Medulla oblongata (tissue), 1 donor: ENCODE results near the gene LSM12.

ENCODE experiments used
- DNase-seq: peaks from one replicate; pipeline ENCODE4 v3.0.0-alpha.2; 2015; ENCODE audit errors: extremely low spot score

LSM12 gene

DNA sequence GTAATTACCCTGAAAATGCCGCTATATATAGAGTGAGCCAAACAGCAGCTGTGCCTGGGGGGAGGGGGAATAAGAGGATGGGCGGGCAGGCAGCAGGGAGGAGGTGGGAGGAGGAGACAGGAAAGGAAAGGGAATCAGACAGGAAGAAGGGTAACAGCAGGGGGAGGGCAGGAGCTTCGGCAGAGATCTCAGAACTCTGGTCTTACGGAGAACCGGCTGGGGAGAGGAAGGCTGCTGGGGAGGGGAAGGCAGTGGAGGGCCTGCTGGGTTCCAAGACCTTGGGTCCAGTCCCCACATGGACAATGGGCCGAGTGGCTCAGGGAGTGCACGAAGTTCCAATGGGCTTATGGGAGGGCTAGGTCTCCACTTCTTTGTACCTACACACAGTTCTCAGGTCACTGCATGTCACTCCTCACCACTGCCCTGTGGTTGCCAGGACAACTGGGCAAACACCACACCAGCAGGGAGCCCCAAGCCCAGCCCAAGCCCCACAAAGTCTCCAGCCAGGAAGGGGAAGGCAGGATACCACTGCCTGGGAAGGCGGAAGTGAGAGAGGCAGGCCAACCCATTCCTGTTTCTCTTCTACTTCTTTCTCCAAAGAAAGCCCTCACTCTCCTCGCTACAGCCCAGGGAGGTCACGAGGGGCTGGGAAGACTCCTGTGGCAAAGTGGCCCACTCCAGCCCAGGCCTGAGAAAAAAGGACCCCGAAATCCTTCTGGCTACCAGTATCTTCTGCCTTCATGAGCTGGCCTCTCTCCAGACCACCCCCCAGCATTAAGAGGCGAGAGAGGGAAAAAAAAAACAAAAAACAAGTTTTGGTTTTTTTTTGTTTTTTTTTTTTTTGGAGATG is 29.4 kb upstream of the LSM12 start:
- peak; percentile 67 for DNase-seq

DNA sequence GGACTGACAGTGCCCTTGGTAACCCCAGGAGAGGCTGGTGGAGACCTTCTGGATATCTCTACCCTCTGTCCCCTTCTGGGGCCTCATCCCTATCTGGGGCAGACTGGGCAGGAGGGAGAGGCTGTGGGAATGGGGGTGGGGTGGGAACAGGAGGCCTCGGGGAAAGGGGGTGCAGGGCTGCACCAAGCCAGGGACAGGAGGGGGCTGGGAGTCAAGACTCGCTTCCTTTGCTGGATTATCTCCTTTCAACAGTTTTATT is 28.8 kb upstream of the LSM12 start:
- no peak for DNase-seq

DNA sequence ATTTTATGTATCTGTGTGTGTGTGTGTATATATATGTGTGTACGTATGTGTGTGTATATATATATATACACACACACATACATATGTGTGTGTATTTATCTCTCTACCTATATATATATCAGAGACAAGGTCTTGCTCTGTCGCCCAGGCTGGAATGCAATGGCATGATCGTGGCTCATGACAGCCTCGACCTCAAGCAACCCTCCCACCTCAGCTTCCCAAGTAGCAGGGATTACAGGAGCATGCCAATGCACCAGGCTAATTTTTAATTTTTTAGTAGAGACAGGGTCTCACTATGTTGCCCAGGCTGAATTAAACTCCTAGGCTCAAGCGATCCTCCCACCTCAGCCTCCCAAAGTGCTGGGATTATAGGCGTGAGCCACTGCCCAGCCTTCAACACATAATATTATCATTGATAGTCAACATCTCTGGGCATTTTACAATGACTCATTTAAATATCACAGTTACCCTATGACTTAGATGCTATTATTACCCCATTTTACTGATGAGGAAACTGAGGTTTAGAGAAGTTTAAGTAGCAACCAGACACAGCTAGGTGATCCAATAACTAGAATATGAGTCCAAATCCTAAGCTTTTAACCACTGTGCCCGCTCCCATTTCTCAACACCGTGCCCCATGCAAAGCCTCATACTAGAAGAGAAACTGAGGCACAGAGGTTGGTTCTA is 28.4 kb upstream of the LSM12 start:
- no peak for DNase-seq

DNA sequence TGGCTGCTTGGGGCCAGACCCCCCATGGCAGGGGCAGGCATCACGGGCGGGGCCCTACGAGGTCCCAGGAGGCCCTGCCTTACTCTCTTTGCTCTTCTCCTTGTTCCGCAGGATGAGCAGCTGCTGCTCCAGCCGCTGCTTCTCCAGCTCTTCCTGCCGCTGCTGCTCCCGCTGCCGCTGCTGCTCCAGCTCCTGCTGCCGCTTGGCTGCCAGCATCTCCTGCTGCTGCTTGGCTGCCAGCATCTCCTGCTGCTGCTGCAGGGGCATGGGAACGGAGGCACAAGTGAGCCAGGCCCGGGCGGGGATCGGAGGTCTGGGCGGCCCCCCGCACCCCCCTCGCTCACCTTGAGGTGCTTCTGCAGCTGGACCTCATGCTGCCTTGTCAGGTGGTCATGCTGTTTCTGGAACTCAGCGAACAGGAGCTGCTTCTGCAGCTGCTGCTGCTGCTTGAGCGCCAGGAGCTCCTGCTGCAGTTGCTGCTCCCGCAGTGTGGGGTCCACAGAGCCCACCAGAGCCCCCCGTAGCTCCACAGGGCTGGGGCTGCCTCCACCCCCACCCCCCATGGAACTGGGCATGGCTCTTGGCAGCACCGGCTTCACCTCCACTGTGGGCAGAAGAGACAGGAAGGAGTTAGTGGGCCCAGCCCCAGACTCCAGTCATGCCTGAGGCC is 26.9 kb upstream of the LSM12 start:
- no peak for DNase-seq

DNA sequence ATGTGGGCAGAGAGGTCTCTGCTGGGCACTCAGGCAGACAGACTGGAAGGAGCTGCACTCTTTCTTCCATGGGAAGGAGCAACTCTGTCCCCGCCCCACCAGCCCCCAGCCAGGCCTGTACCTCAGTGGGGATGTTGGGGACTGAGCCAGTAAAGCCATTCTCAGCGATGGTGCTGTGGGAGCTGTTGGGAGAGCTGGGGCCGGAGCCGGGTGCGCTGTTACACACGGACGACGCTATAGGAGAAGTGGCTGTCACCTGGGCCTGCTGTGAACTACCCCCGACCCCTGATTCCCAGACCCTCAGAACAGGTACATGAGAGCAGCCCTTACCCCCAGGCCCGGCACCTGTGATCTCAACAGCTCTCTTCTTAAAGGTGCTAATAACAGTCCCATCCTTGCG is 25.6 kb upstream of the LSM12 start:
- DNase-seq, result no peak

DNA sequence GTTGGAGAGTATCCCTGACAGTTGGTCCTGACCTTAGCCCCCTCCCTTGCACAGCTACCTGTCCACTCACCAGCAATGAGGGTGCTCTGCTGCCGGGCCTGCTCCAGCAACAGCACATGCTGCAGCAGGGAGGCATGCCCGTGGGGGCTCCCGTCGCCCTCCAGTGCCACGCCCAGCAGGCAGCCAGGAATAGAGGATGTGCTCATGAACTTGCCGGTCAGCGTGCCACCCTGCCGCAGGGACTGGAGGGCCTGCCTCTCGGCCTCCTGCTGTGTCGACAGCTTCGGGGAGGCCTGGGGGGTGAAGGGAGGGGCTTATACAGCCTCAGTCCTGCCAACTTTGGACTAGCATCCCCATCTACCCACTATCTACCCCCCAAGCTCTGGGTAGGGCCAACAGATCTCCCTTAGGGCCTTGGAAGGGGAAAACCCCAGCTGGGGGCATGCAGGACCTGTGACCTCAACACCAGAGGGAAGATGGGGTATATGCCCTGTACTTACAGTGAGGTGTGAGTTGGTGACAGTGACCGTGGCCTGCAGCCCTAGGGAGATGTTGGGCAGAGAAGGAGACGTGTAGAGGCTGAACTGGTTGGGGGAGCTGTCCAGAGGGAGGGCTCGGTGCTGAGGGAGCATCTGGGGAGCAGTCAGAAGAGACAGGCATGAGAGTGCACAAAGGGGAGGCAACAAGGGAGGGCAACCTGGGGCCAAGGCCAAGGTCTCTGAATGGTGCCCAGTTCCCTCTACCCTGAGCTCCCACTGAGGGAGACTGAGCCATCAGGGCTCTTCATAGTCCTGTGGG is 24.9 kb upstream of the LSM12 start:
- no peak for DNase-seq

DNA sequence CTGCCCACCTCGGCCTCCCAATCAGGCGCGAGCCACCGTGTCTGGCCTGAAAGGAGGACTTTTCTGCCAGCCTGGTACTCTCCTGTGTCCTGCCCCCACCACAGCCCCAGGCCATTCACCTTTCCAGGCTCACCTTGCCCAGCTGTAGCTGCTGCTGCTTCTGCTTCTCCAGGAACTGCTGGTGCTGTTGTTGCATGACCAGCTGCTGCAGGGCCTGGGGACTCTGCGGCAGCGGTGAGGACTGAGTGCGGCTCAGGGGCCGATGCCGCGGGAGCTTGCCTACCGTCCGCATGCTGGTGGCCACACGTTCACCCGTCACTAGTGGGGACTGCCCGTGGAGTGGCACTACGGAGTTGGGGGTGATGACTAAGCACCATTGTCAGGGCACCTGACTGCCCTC is 21.8 kb upstream of the LSM12 start:
- no peak for DNase-seq

DNA sequence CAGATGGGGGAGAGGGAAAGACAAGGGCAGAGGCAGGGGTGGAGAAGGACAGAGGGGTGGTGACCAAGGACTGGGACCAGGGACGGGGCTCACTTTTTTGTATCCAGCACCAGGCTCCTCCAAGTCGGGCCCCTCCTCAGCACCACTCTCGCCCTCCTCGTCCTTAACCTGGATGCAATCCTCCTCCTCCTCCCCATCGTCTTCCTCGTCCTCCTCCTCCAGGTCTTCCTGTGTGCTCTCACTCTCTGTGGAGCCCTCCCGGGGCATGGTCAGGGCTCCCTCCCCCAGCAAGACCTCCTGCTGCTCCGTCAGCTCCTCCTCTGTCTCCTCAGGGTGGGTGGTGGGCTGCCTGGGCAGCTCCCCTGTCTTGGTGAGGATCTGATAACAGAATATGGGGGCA is 20.8 kb upstream of the LSM12 start:
- no peak for DNase-seq

DNA sequence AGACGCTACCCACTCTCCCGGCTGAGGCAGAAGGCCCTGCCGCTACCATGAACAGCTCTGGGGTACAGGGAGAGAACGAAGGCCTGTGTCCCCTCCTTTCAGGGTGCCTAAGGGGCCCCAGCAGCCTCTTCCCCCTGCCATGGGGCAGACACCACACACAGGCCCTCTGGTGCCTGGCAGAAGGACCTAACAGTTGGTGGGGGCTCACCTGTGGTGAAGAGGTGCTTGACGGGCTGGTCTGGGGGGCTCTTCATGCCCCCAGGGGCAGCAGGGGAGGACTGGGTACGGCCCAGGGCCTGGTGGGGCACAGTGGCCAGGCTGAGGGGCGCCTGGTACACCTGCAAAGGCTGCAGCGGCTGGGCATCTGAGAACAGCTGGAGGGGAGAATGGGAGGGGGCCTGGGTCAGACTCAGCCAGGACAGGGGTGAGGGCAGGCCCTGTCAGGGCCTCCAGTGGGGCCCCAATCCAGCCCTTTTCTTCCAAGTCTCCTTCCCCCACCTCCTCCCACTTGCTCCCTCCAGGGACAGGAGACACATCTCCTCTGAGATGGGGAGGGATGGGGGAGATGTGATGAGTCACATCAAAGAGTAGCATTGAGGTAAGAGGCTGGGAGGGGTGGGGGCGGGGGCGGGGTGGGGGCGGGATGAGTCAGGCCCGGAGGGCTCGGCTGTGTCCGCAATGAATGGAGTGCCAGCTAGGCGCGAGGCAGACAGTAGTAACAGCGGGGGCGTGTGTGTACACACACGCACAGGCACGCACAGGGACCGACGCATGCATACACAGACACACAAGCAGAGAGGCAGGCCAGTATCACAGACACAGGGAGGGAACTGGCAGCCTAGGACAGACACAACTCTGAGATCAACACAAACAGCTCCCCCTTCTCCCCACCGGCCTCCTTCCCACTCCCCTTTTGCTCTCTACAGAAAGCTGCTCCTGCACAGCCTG is 20.2 kb upstream of the LSM12 start:
- DNase-seq, result no peak

DNA sequence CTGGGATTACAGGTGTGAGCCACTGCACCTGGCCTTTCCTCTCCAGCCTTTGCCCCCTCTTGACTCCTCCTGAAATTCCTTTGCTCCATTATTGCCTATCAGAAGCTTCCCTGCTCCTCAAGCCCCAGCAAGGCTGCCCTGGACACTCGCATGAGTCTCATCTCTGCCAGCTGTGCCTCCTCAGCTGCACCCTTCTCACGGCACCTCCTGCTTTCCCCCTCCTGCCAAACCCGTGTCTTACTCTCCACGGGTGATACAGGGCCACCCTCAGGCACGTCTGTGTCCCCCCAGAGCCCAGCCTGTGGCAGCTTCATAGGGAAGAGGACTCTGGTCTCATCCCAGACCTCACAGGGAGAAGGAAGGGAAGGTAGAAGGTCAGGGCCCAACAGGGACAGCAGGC is 19.4 kb upstream of the LSM12 start:
- no peak for DNase-seq

DNA sequence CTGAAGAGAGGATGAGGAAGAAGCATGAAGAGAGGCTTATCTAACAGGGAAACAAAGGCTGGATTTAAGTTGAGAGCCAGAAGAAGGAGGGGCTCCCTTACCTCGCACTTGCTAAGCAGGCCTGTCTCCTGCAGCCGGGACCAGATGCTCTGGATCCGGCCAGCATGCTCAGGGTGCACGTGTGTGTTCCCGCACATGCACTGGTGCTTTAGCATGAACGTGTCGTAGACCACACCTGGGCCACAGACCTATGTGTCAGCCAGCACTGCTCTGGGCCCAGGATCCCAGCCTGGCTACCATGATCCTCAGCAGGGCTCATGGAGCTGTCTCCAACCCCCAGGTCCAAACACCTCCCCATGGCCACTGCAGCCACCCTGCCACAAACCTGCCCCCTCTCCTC is 18.4 kb upstream of the LSM12 start:
- no peak for DNase-seq

DNA sequence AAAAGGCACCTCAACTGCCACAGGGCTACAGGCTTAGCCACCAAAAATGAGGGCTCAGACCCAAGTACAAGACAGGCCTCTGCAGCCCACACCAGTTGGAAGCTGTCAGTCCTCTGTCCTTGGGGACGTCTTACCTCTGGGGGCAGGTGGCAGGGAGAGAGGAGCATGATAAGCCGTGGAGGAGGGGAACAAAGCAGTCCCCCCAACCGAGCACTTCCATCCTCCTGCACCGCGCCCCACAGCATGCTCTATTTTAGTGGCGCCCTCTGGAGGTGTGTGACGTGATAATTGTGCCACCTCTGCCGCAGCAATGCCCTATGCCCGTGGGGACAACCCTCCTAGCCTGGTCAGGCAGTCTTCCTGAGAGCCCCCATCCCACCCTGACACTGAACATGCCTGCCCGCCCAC is 17.7 kb upstream of the LSM12 start:
- no peak for DNase-seq

DNA sequence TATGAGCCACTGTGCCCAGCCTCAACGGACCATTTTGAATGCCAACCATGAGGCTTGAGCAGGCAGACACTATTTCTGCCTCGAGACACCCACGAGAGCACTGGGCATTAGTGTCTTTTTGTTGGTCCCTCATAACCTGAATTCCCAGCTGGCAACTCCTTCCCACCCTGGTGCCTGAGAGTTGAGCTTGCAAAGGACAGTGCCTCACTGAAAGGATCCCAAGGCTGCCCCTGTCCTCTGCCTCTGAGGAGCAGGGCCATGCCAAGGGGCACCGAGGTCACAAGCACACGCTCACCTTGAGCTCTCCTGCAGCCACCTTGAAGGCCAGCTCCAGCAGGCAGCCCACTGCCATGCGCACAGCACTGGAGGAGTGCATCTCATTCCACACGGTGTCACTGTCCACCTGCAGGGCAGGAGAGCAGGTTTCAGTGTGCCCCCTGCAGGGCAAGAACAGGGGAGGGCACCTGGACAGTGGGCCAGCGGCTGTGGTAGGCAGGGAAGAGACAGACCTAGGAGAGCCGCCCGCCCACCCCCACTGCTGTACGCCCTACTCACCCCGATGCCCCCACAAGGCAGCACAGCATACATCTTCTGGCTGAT is 16.9 kb upstream of the LSM12 start:
- DNase-seq, result no peak

DNA sequence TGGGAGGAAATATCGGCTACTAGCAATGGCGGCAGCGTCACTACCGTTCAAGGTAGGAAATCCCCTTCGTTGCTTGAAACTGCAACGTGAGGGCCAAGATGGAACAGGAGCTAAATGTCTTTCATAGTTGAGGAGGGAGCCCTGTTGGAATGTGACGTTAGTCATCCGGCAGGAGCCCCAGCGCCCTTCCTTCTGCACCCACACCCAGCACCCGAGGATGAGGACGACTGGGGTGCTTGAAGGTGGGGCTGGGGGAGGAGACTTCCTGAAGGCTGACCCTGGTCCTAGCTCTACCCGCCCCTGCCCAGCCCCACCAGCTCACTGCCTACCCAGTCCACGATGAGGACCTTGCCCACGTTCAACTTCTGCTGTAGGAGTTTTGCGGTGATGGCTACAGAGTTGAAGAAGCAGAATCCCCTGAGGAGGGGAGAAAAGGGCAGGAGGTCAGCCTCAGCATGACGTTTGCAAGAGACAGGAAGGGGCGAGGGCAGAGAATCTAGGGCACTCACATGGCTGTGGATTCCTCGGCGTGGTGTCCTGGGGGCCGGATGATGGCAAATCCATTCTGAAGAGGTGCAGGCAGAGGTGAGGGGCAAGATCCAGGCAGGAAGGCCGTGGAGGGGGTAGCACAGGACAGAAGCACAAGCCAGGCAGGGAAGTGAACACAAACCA is 15.9 kb upstream of the LSM12 start:
- DNase-seq, result no peak

DNA sequence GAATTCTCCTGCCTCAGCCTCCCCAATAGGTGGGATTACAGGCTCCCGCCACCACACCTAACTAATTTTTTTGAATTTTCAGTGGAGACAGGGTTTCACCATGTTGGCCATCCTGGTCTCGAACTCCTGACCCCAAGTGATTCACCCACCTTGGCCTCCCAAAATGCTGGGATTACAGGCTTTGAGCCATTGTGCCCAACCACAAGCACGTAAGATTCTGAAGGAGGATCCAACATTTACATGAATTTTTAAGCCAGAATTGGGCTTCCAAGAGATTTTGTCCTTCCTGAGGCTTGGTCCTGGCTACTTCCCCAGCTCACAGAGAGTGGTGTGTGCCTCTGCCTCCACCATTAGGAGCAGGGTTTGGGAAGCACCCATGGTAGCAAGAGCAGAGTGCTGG is 15.2 kb upstream of the LSM12 start:
- DNase-seq, result no peak

DNA sequence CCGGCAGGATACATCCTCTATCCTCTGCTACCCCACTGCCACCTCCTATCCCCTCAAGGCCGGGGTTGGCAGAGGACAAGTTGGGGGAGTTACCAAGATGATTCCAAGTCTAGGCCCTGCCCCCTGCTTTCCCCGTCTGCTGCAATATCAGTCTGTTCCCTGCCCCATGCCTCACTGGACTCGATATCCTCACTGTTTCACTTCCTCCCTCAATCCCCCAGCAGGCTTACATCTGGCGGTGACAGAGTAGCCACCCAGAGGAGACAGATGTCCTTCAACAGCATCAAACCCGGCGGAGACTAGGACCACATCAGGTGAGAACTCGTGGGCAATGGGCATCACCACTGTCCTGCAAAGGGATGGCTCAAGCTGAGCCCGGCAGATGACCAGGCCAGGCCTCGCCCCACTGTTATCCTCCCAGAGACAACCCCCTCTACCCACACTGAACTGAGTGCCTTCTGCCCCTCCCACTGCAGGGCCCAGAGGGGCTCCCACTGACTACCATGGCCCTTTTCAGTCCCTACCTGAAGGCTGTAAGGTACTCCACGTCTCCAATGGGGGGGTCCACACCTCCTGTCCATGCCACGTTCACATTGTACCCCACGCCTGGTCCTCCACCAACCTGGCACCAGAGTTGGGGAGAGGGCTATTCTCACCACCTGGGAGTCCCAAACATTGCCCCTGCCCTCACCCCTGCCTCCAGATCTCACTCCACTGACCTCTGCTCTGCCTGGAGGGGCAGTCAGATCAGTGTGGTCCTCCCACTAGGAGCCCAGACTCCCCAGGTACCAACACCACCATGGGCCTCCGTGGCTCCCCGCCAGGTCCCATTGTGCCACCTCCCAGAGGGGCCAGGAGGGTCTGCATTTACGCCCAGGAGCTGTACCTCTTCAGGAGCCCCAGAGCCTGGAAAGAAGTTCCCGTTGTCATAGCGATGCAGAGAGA is 13.7 kb upstream of the LSM12 start:
- no peak for DNase-seq

DNA sequence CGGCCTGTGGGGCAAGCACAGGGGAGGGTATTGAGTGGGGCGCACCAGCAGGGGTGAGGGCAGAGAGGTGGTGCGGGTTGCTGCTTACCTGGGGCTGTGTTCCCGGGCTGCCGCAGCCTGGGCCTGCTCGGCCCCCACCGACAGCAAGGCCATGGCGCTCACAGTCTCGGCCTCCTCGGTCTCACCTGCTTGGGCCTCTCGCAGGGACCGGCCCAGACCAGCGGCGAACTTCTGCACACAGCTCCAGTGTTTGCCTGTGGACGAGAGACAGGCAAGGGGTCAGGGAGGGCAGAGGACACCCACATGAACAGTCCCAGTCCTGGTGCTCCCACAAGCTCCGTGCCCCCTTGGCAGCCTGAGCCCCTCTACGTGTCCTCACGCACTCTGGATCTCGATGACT is 11.9 kb upstream of the LSM12 start:
- DNase-seq, result no peak

DNA sequence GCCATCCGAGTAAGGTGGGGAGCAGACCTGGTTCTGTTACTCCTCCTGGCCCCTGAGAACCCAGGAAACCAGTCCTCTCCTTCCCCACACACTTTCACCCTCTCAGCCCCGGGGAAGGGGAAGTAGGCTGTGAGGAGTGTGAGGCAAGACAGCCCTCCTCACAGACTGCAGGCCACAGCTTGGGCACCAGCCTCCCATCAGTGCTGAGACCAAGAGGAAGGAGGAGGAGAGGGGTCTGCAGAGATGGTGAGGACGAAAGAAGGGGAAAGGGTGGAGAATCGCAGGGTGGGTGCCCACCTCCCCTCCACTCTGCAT is 11.1 kb upstream of the LSM12 start:
- DNase-seq, result peak; percentile 47
